ENCODE results near the gene ETF1. TPM values are rescaled to one million over a fixed set of nuclear protein-coding genes. Genes with fewer than 3 reads are reported as not detected.

The ETF1 gene
- total RNA-seq: 74.8 TPM

GRCh38 chr5:138542956-138543729 is at the start of gene ETF1:
ETF1 (minus strand) TSS chr5:138543236; CDS start chr5:138542918, 318 bp downstream.
- DNase-seq: peak; percentile 99

GRCh38 chr5:138588013-138588788 is 45.2 kb upstream of the ETF1 start:
- no peak for DNase-seq

GRCh38 chr5:138585157-138585556 is 42.1 kb upstream of the ETF1 start:
- no peak for DNase-seq

- no peak for DNase-seq
Observed at GRCh38 chr5:138583984-138584637, 41.1 kb upstream of the ETF1 start.

GRCh38 chr5:138582959-138583358 is 39.9 kb upstream of the ETF1 start:
- no peak for DNase-seq

GRCh38 chr5:138580777-138581176 is 37.7 kb upstream of the ETF1 start:
- no peak for DNase-seq

- no peak for DNase-seq
Observed at GRCh38 chr5:138580001-138580400, 37.0 kb upstream of the ETF1 start.

- no peak for DNase-seq
Observed at GRCh38 chr5:138579517-138579863, 36.5 kb upstream of the ETF1 start.

GRCh38 chr5:138577452-138577851 is 34.4 kb upstream of the ETF1 start:
- no peak for DNase-seq

- DNase-seq: peak; percentile 100
Observed at GRCh38 chr5:138575194-138576015, 32.4 kb upstream of the ETF1 start, which contains the start of gene HSPA9. HSPA9 (minus strand) TSS chr5:138575401; CDS start chr5:138575318, 83 bp downstream.

GRCh38 chr5:138574744-138575193 is 31.7 kb upstream of the ETF1 start:
- no peak for DNase-seq

GRCh38 chr5:138573949-138574670 is 31.1 kb upstream of the ETF1 start:
- DNase-seq: no peak

GRCh38 chr5:138573223-138573622 is 30.2 kb upstream of the ETF1 start:
- DNase-seq: no peak

- DNase-seq: no peak
Observed at GRCh38 chr5:138570871-138571270, 27.8 kb upstream of the ETF1 start.

- no peak for DNase-seq
Observed at GRCh38 chr5:138569782-138570181, 26.7 kb upstream of the ETF1 start.

- no peak for DNase-seq
Observed at GRCh38 chr5:138568061-138568824, 25.2 kb upstream of the ETF1 start.

- no peak for DNase-seq
Observed at GRCh38 chr5:138566792-138567191, 23.8 kb upstream of the ETF1 start.

GRCh38 chr5:138565100-138565821 is 22.2 kb upstream of the ETF1 start:
- no peak for DNase-seq

GRCh38 chr5:138564242-138564641 is 21.2 kb upstream of the ETF1 start:
- DNase-seq: no peak
